ENCODE data around the gene RPS6KA4. TPM values are rescaled to one million over a fixed set of nuclear protein-coding genes. Genes with fewer than 3 reads are reported as not detected.
A peak's percentile ranks its signal among the peaks of the same experiment; 100 is the strongest.

Gene RPS6KA4
- total RNA-seq, 1 donor: 39.4 TPM

DNA sequence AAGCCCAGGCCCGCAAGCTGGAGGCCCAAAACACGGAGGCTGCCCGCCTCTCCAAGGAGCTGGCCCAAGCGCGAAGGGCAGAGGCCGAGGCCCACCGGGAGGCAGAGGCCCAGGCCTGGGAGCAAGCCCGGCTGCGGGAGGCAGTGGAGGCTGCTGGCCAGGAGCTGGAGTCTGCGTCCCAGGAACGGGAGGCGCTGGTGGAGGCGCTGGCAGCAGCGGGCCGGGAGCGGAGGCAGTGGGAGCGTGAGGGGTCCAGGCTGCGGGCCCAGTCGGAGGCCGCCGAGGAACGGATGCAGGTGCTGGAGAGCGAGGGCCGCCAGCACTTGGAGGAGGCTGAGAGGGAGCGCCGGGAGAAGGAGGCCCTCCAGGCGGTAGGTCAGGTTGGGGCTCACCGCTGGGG is 14.2 kb upstream of the RPS6KA4 start:
- Histone ChIP-seq H3K4me3 (ENCODE audit: insufficient read depth, low read length) (no peak overlapping the region), H2AFZ (ENCODE audit: low read length) (no peak overlapping the region), H3K36me3 (ENCODE audit: insufficient read depth, low read length) (no peaks in the 10 kb centered on the region), H3K4me2 (ENCODE audit: insufficient read depth, low read length) (no peak overlapping the region), H3K27me3 (ENCODE audit: insufficient read depth, low read length) (no peaks in the 10 kb centered on the region), H3K79me2 (ENCODE audit: insufficient read depth, low read length) (no peaks in the 10 kb centered on the region), H3K4me1 (ENCODE audit: insufficient read depth, low read length) (peaks cover 3% of the 10 kb centered on the region), H4K20me1 (ENCODE audit: insufficient read depth, low read length) (no peaks in the 10 kb centered on the region), H3K27ac (ENCODE audit: low read depth, low read length) (no peak overlapping the region), H3K9me3 (ENCODE audit: low read depth, low read length) (no peaks in the 10 kb centered on the region)
- TF ChIP-seq, protein P1, sequence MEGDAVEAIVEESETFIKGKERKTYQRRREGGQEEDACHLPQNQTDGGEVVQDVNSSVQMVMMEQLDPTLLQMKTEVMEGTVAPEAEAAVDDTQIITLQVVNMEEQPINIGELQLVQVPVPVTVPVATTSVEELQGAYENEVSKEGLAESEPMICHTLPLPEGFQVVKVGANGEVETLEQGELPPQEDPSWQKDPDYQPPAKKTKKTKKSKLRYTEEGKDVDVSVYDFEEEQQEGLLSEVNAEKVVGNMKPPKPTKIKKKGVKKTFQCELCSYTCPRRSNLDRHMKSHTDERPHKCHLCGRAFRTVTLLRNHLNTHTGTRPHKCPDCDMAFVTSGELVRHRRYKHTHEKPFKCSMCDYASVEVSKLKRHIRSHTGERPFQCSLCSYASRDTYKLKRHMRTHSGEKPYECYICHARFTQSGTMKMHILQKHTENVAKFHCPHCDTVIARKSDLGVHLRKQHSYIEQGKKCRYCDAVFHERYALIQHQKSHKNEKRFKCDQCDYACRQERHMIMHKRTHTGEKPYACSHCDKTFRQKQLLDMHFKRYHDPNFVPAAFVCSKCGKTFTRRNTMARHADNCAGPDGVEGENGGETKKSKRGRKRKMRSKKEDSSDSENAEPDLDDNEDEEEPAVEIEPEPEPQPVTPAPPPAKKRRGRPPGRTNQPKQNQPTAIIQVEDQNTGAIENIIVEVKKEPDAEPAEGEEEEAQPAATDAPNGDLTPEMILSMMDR (IDR thresholded peaks at IDR 0.05; ENCODE audit: extremely low read depth, low read depth, low read length): no peak
- DNase-seq (ENCODE audit: insufficient read length, low spot score, missing footprints): no peak

DNA sequence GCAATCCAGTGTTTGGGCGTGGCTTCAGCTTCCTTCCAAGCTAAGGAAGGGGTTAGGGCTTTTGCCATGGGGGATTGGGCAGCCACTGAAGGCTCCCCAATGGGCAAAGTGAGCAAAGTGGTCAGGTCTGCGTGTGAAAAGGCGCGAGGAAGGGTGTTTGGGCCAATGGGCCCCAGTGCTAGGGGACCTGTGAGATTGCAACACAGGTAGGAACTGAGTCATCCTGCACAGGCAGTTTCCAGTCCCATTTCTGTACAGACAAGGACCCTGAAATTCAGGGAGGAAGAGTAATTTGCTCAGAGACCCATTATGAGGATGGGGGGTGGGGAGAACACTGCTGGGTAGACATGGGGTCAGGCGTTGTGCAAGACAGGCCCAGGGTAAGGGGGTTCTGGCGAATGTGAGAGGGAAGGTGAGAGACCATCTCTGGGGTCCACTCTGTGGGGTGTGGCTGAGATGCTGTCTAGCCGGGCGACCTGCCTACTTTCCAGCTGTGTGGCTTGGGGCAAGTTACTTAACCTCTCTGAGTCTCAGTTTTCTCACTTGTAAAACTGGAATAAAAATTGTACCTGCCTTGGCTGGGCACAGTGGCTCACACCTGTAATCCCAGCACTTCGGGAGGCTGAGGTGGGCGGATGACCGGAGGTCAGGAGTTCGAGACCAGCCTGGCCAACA is 11.6 kb upstream of the RPS6KA4 start:
- no peaks in the 10 kb centered on the region for H3K27me3 ChIP-seq (ENCODE audit: insufficient read depth, low read length)
- DNase-seq (ENCODE audit: insufficient read length, low spot score, missing footprints): no peak

DNA sequence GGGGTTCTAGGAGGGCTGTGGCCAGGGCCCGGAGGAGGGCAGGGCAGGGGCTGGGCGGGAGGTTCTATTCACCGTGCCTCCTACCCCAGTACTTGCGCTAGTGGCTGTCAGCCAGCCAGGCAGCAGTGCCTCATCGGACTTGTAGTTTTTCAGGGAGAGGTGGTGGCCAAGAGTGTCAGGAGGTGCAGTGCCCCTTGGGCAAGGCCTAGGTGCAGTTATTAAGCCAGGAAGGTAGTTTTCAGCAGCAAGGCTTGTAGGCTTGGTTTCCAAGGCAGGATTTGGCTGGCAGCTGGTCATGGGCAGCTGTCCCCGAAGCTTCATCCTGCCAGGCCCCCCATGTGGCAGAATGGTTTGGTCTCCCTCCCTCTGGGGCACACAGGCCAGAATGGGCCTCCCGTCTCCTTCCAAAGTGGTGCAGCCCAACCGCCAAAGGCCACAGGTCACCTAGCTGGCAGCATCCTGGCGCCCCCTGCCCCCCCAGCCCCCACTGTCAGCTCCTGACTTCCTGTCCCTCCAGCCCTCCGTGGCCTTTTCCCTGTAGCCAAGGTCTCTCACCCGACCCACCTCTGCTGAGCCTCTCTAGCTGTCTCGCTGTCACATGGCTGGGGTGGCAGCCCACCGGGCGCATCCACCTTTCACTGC is 10.5 kb upstream of the RPS6KA4 start:
- peak; percentile 77 for DNase-seq (ENCODE audit: insufficient read length, low spot score, missing footprints)
- H3K27me3 ChIP-seq (ENCODE audit: insufficient read depth, low read length): no peaks in the 10 kb centered on the region
- H3K79me2 ChIP-seq (ENCODE audit: insufficient read depth, low read length): no peaks in the 10 kb centered on the region
- no peaks in the 10 kb centered on the region for H4K20me1 ChIP-seq (ENCODE audit: insufficient read depth, low read length)
- no peak overlapping the region for H3K4me2 ChIP-seq (ENCODE audit: insufficient read depth, low read length)
- H3K4me3 ChIP-seq (ENCODE audit: insufficient read depth, low read length): no peak overlapping the region
- H3K4me1 ChIP-seq (ENCODE audit: insufficient read depth, low read length): no peaks in the 10 kb centered on the region
- no peak overlapping the region for H3K27ac ChIP-seq (ENCODE audit: low read depth, low read length)
- H3K36me3 ChIP-seq (ENCODE audit: insufficient read depth, low read length): no peaks in the 10 kb centered on the region
- TF ChIP-seq, protein P1 (IDR thresholded peaks at IDR 0.05; ENCODE audit: extremely low read depth, low read depth, low read length): no peak
- H3K9me3 ChIP-seq (ENCODE audit: low read depth, low read length): no peaks in the 10 kb centered on the region
- H2AFZ ChIP-seq (ENCODE audit: low read length): no peak overlapping the region

More for the DNA sequence above, 11.6 kb upstream of the RPS6KA4 start:
- Histone ChIP-seq H3K4me1 (ENCODE audit: insufficient read depth, low read length) (no peaks in the 10 kb centered on the region), H2AFZ (ENCODE audit: low read length) (no peak overlapping the region), H3K4me2 (ENCODE audit: insufficient read depth, low read length) (no peak overlapping the region), H3K9me3 (ENCODE audit: low read depth, low read length) (no peaks in the 10 kb centered on the region), H3K79me2 (ENCODE audit: insufficient read depth, low read length) (no peaks in the 10 kb centered on the region), H3K27ac (ENCODE audit: low read depth, low read length) (no peak overlapping the region), H3K36me3 (ENCODE audit: insufficient read depth, low read length) (no peaks in the 10 kb centered on the region), H3K4me3 (ENCODE audit: insufficient read depth, low read length) (no peak overlapping the region), H4K20me1 (ENCODE audit: insufficient read depth, low read length) (no peaks in the 10 kb centered on the region)
- TF ChIP-seq, protein P1 (IDR thresholded peaks at IDR 0.05; ENCODE audit: extremely low read depth, low read depth, low read length): no peak

DNA sequence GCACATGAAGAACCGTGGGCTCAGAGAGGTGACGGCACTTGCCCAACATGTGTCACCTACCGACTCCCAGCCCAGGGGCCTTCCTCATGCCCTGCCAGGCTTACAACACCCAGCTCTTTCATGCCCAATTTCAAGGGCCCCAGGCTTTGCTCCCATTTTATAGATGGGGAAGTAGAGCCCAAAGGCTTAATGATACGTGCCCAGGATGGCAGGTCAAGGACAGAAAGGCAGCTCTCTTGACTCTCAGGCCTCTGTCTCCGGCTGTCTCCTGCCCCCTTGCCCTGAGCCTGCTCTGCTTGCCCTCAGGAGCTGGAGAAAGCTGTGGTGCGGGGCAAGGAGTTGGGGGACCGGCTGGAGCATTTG is 10.0 kb upstream of the RPS6KA4 start:
- DNase-seq (ENCODE audit: insufficient read length, low spot score, missing footprints): no peak
- Histone ChIP-seq H3K36me3 (ENCODE audit: insufficient read depth, low read length) (no peaks in the 10 kb centered on the region), H2AFZ (ENCODE audit: low read length) (no peak overlapping the region), H3K4me2 (ENCODE audit: insufficient read depth, low read length) (no peak overlapping the region), H3K4me3 (ENCODE audit: insufficient read depth, low read length) (no peak overlapping the region), H3K27me3 (ENCODE audit: insufficient read depth, low read length) (no peaks in the 10 kb centered on the region), H4K20me1 (ENCODE audit: insufficient read depth, low read length) (no peaks in the 10 kb centered on the region), H3K79me2 (ENCODE audit: insufficient read depth, low read length) (no peaks in the 10 kb centered on the region), H3K27ac (ENCODE audit: low read depth, low read length) (no peak overlapping the region), H3K9me3 (ENCODE audit: low read depth, low read length) (no peaks in the 10 kb centered on the region), H3K4me1 (ENCODE audit: insufficient read depth, low read length) (no peaks in the 10 kb centered on the region)
- TF ChIP-seq, protein P1 (IDR thresholded peaks at IDR 0.05; ENCODE audit: extremely low read depth, low read depth, low read length): no peak

All from osteoblast (primary cell).